Astrocyte (in vitro differentiated cells and primary cell): ENCODE results near the gene LGALS3BP. TPM values are rescaled to one million over a fixed set of nuclear protein-coding genes. Genes with fewer than 3 reads are reported as not detected.

Source experiments
- DNase-seq: peaks from one replicate; pipeline ENCODE4 v3.0.0-alpha.2; 2010; ENCODE audit warnings: low read depth
- FAIRE-seq: peaks from 2 replicates; lab custom pipeline; 2011; peaks lifted over from hg19 to GRCh38; lab: Jason Lieb, UNC
- H2AFZ ChIP-seq: 2 replicates; pipeline ENCODE4 v1.6.0; 2012; ENCODE audit warnings: low read depth, low read length, inconsistent platforms
- H3K27ac ChIP-seq: 2 replicates; pipeline ENCODE4 v1.5.1; 2011; ENCODE audit warnings: low read depth, low read length, inconsistent platforms
- H3K27me3 ChIP-seq: 2 replicates; pipeline ENCODE4 v1.6.0; 2011; ENCODE audit warnings: low read length, inconsistent platforms; ENCODE audit not compliant: insufficient read depth
- H3K36me3 ChIP-seq: 2 replicates; pipeline ENCODE4 v1.5.1; 2011; ENCODE audit warnings: low read length, inconsistent platforms; ENCODE audit not compliant: insufficient read depth
- H3K4me1 ChIP-seq: 2 replicates; pipeline ENCODE4 v1.5.1; 2011; ENCODE audit warnings: low read length, inconsistent platforms; ENCODE audit not compliant: insufficient read depth
- H3K4me2 ChIP-seq: 2 replicates; pipeline ENCODE4 v1.6.0; 2012; ENCODE audit warnings: low read length, inconsistent platforms
- H3K4me3 ChIP-seq: 2 replicates; pipeline ENCODE4 v1.5.1; 2011; ENCODE audit warnings: low read depth, mild to moderate bottlenecking, low read length, inconsistent platforms; ENCODE audit not compliant: insufficient read depth
- H3K79me2 ChIP-seq: 2 replicates; pipeline ENCODE4 v1.6.0; 2012; ENCODE audit warnings: mild to moderate bottlenecking, low read length, inconsistent platforms; ENCODE audit not compliant: insufficient read depth
- H3K9ac ChIP-seq: 2 replicates; pipeline ENCODE4 v1.6.0; 2012; ENCODE audit warnings: mild to moderate bottlenecking, low read length, inconsistent platforms
- H3K9me3 ChIP-seq: 2 replicates; pipeline ENCODE4 v1.5.1; 2012; ENCODE audit warnings: low read depth, mild to moderate bottlenecking, low read length, inconsistent platforms; ENCODE audit not compliant: insufficient read depth
- H4K20me1 ChIP-seq: 2 replicates; pipeline ENCODE4 v1.6.0; 2012; ENCODE audit warnings: low read length, inconsistent platforms; ENCODE audit not compliant: insufficient read depth
- H3K27ac Mint-ChIP-seq: one replicate; pipeline ENCODE4 v1.8.0; 2021; ENCODE audit warnings: mild to moderate bottlenecking, mixed read lengths; ENCODE audit not compliant: unreplicated experiment
- H3K27me3 Mint-ChIP-seq: one replicate; pipeline ENCODE4 v1.8.0; 2021; ENCODE audit warnings: low read depth, mixed read lengths; ENCODE audit not compliant: unreplicated experiment
- H3K36me3 Mint-ChIP-seq: one replicate; pipeline ENCODE4 v1.8.0; 2021; ENCODE audit warnings: low read depth, mixed read lengths; ENCODE audit not compliant: unreplicated experiment
- H3K4me1 Mint-ChIP-seq: one replicate; pipeline ENCODE4 v1.8.0; 2021; ENCODE audit warnings: low read depth, mixed read lengths; ENCODE audit not compliant: unreplicated experiment
- H3K4me3 Mint-ChIP-seq: one replicate; pipeline ENCODE4 v1.8.0; 2021; ENCODE audit warnings: mild to moderate bottlenecking, moderate library complexity, mixed read lengths; ENCODE audit not compliant: unreplicated experiment
- H3K9me3 Mint-ChIP-seq: one replicate; pipeline ENCODE4 v1.8.0; 2021; ENCODE audit warnings: mild to moderate bottlenecking, mixed read lengths; ENCODE audit not compliant: unreplicated experiment
- EZH2 ChIP-seq: IDR thresholded peaks from 2 replicates; pipeline ENCODE4 v1.6.1; 2012; ENCODE audit warnings: mild to moderate bottlenecking, low read length, inconsistent platforms; ENCODE audit not compliant: insufficient read depth
- total RNA-seq: library from RNA; stranded (reverse); gene quantifications from 2 replicates; pipeline ENCODE4 v1.2.1, GENCODE V29; 2021
- TF ChIP-seq, protein P1 (sequence below): IDR thresholded peaks from 2 replicates; pipeline ENCODE4 v1.5.1; 2011; ENCODE audit warnings: low read depth, mild to moderate bottlenecking, inconsistent platforms, low read length, moderate library complexity; ENCODE audit not compliant: insufficient read depth

LGALS3BP gene
- total RNA-seq, 1 donor from 2014 or later, result 495 TPM

GRCh38 chr17:78976907-78977680 is 2.6 kb downstream of the LGALS3BP start:
- Histone ChIP-seq H3K27ac (no peak overlapping the region), H4K20me1 (no peaks in the 10 kb centered on the region), H3K4me2 (peak overlapping the region; percentile 54), H3K4me3 (no peak overlapping the region), H3K4me1 (peaks cover 25% of the 10 kb centered on the region), H3K9ac (no peak overlapping the region), H3K9me3 (no peaks in the 10 kb centered on the region), H2AFZ (no peak overlapping the region), H3K36me3 (no peaks in the 10 kb centered on the region), H3K27me3 (no peaks in the 10 kb centered on the region), H3K79me2 (peaks cover 20% of the 10 kb centered on the region)
- H3K9me3 Mint-ChIP-seq, result no peaks in the 10 kb centered on the region
- DNase-seq, result no peak
- H3K4me3 Mint-ChIP-seq, result peak overlapping the region; percentile 81
- no peak for FAIRE-seq
- no peak overlapping the region for H3K27ac Mint-ChIP-seq
- peaks cover 3% of the 10 kb centered on the region for H3K4me1 Mint-ChIP-seq
- TF ChIP-seq, protein P1, sequence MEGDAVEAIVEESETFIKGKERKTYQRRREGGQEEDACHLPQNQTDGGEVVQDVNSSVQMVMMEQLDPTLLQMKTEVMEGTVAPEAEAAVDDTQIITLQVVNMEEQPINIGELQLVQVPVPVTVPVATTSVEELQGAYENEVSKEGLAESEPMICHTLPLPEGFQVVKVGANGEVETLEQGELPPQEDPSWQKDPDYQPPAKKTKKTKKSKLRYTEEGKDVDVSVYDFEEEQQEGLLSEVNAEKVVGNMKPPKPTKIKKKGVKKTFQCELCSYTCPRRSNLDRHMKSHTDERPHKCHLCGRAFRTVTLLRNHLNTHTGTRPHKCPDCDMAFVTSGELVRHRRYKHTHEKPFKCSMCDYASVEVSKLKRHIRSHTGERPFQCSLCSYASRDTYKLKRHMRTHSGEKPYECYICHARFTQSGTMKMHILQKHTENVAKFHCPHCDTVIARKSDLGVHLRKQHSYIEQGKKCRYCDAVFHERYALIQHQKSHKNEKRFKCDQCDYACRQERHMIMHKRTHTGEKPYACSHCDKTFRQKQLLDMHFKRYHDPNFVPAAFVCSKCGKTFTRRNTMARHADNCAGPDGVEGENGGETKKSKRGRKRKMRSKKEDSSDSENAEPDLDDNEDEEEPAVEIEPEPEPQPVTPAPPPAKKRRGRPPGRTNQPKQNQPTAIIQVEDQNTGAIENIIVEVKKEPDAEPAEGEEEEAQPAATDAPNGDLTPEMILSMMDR, result no peak
- no peak for TF ChIP-seq EZH2
- H3K36me3 Mint-ChIP-seq, result peaks cover 3% of the 10 kb centered on the region
- H3K27me3 Mint-ChIP-seq, result no peaks in the 10 kb centered on the region

GRCh38 chr17:78974635-78975591 is 4.8 kb downstream of the LGALS3BP start:
- Histone ChIP-seq H3K4me1 (peaks cover 22% of the 10 kb centered on the region), H2AFZ (no peak overlapping the region), H3K9me3 (no peaks in the 10 kb centered on the region), H3K4me2 (peak overlapping the region; percentile 59), H3K27me3 (no peaks in the 10 kb centered on the region), H3K36me3 (no peaks in the 10 kb centered on the region), H3K27ac (no peak overlapping the region), H3K9ac (peak overlapping the region; percentile 3), H3K4me3 (no peak overlapping the region), H4K20me1 (peaks cover 16% of the 10 kb centered on the region), H3K79me2 (peaks cover 23% of the 10 kb centered on the region)
- FAIRE-seq, result peak; percentile 80
- peaks cover 11% of the 10 kb centered on the region for H3K36me3 Mint-ChIP-seq
- peaks cover 2% of the 10 kb centered on the region for H3K27me3 Mint-ChIP-seq
- TF ChIP-seq EZH2, result no peak
- TF ChIP-seq, protein P1, result no peak
- peaks cover 5% of the 10 kb centered on the region for H3K4me1 Mint-ChIP-seq
- H3K9me3 Mint-ChIP-seq, result no peaks in the 10 kb centered on the region
- DNase-seq, result peak; percentile 71
- peak overlapping the region; percentile 57 for H3K4me3 Mint-ChIP-seq
- H3K27ac Mint-ChIP-seq, result no peak overlapping the region
